ENCODE measurements around the gene CACNB4.

Gene CACNB4

DNA sequence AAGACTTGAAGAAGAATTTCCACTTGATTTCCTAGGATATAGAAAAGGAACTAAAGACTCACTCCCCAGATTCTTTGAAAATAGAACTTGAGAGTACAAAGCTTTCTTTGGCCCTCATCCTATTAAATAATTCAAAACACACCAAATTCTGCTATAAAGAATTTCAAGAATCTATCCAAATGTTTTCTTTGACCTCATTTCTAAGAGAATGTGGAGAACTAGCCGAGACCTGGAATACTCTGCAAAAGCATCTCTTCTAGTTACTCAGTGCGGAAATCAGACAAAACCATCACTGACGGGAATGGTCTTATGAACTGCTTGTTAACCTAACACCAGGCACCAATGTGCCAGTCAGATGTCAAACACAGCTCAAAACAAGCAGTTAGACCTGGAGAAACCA, 226.4 kb downstream of the CACNB4 start:
- DNase-seq (ENCODE audit: low read depth) = no peak
- TF ChIP-seq CTCF (IDR thresholded peaks at IDR 0.05; ENCODE audit: low read depth, low read length, missing control alignments) = no peak
- in situ Hi-C loops (cut with HindIII; ENCODE audit: low sequenced_read_pairs) = no loop called here
- H3K4me3 ChIP-seq (ENCODE audit: low read depth, low read length) = no peak overlapping the region

DNA sequence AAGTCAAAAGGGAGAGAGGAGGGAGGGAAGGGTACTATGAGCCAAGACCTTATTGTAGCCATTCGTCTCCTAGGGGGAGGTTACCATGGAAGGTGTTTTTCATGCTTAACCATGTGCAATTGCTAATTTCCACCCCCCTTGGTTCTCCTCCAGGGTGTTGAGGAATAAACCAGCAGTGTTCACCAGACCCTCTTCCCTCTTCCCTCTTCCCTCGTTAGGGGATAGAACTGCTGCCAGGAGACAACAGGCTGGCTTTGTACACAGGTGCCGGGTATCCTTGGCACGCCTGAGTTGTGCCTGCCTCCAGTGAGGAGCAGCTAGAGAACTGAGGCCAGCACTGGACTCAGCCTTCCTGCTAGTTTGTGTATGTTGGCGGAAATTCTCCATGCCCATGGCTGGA, 229.6 kb downstream of the CACNB4 start:
- no peak for TF ChIP-seq CTCF (IDR thresholded peaks at IDR 0.05; ENCODE audit: low read depth, low read length, missing control alignments)
- no peak overlapping the region for H3K4me3 ChIP-seq (ENCODE audit: low read depth, low read length)
- in situ Hi-C loops (cut with HindIII; ENCODE audit: low sequenced_read_pairs) = no loop called here
- DNase-seq (ENCODE audit: low read depth) = no peak

- in situ Hi-C loops (cut with HindIII; ENCODE audit: low sequenced_read_pairs) = no loop called here
- DNase-seq (ENCODE audit: low read depth) = no peak
These were observed 236.1 kb downstream of the CACNB4 start for GRCh38 chr2:151862700-151863099.

DNA sequence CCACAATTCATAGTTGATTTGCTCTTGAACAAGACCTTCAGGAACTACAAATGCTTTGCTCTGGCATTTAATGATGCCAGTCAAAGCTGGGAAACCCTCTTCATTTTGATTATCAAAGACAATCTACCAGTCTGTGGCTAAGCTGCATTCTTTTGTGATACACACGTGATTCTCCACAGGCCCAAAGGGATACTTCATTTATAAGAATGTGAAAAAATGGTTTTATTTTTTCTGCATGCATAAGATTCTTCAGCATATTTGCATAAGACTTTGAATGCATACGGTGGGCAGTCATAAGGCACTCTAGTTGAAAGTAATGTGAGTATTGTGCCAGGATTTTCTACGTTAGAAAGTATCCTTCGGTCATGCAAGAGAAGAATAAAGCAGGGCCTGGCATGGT, 237.7 kb downstream of the CACNB4 start:
- no peak for TF ChIP-seq CTCF (IDR thresholded peaks at IDR 0.05; ENCODE audit: low read depth, low read length, missing control alignments)
- in situ Hi-C loops (cut with HindIII; ENCODE audit: low sequenced_read_pairs) = no loop called here
- H3K4me3 ChIP-seq (ENCODE audit: low read depth, low read length) = no peak overlapping the region
- DNase-seq (ENCODE audit: low read depth) = no peak

More at GRCh38 chr2:151862700-151863099, 236.1 kb downstream of the CACNB4 start:
- H3K4me3 ChIP-seq (ENCODE audit: low read depth, low read length) = no peak overlapping the region
- no peak for TF ChIP-seq CTCF (IDR thresholded peaks at IDR 0.05; ENCODE audit: low read depth, low read length, missing control alignments)

DNA sequence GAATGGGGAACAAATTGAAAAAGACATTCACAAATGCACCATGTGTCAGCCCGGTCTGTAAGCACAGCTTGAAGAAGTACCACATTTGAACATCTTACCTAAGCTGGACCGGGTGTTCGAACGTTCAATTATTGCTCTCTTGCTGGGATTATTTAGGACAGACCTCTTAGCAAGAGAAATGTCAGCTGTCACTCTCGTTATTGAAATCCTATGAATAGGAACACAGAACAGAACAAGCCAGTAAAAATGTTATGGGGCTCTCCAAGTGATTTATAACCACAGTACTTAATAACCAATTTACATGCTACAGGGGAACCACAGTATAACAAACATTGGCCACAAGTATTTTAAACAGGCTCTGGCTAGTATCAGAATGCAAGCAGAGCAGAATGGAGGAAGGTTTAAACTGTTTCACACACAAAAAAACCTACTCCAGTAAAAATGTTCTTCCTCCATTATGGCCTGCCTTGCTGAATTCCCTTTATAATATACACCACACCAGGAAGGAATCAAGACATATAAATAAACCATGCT, 238.2 kb downstream of the CACNB4 start:
- no peak for DNase-seq (ENCODE audit: low read depth)
- H3K4me3 ChIP-seq (ENCODE audit: low read depth, low read length) = no peak overlapping the region
- TF ChIP-seq CTCF (IDR thresholded peaks at IDR 0.05; ENCODE audit: low read depth, low read length, missing control alignments) = no peak
- in situ Hi-C loops (cut with HindIII; ENCODE audit: low sequenced_read_pairs) = no loop called here

DNA sequence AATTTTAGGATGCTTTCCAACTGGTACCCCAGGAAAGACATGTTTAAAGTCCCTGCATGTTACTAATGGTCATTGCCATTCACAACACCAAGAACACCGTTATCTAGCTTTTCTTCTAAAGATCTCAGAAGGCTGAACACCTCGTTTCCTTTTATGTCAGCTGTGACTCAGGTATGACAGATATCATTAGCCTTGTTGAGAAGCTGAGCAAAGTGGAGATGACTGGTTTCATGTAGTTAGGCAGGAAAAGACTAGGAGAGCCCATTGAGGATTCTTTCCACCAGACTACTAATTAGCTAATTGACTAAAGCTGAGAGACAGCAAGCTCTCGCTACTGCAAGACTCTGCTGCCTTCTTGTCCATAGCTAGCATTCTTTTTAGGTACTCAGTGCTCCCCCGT, 238.6 kb downstream of the CACNB4 start:
- in situ Hi-C loops (cut with HindIII; ENCODE audit: low sequenced_read_pairs) = no loop called here
- no peak for DNase-seq (ENCODE audit: low read depth)
- no peak for TF ChIP-seq CTCF (IDR thresholded peaks at IDR 0.05; ENCODE audit: low read depth, low read length, missing control alignments)
- no peak overlapping the region for H3K4me3 ChIP-seq (ENCODE audit: low read depth, low read length)

DNA sequence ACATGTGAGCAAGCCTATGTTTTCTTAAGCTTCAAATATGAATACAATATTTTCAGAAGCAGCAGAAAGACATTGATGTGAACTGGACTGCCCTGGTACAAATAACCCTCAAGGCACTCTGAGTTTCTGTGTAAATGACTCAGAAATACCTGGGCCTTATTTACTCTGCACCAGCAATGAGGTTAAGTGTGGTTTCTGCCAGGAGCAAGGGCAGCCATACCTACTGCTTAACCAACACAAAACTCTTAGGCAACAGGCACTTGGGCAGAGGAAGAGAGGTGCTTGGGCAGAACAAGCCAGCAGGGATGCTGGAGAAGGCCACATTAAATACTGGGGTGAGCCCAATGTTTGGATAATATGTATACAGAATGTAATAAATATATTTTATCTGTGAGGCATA, 241.2 kb downstream of the CACNB4 start:
- no peak for TF ChIP-seq CTCF (IDR thresholded peaks at IDR 0.05; ENCODE audit: low read depth, low read length, missing control alignments)
- in situ Hi-C loops (cut with HindIII; ENCODE audit: low sequenced_read_pairs) = no loop called here
- no peak for DNase-seq (ENCODE audit: low read depth)
- H3K4me3 ChIP-seq (ENCODE audit: low read depth, low read length) = no peak overlapping the region
